HEK293 (cell line): Measurements from ENCODE around the gene LRP1B.

Experiments
- CTCF ChIA-PET: fragments of 350-600 bp; formaldehyde crosslinking; extraction: SDS; loops from one replicate; lab custom pipeline; 2021; ENCODE audit warnings: antibody characterized with exemption; lab: Yijun Ruan, JAX
- POLR2A ChIA-PET: fragments of 300-600 bp; formaldehyde crosslinking; extraction: SDS; loops from one replicate; lab custom pipeline; 2020; ENCODE audit warnings: antibody characterized with exemption, inconsistent platforms; lab: Yijun Ruan, JAX
- H3K27ac ChIP-seq: fragments of 200-500 bp; sonication (Bioruptor generic); 2 replicates; pipeline ENCODE4 v1.5.1; 2014; ENCODE audit warnings: low read depth, low read length, control low read depth, inconsistent platforms; ENCODE audit errors: extremely low read depth
- H3K36me3 ChIP-seq, 2 experiments: fragments of 200-500 bp in 1 of 2; sonication (Bioruptor generic) in 1 of 2; 1 replicate in 1 of 2; 2 replicates in 1 of 2; pipeline ENCODE4 v1.5.1; 2014 to 2017; ENCODE audit warnings: inconsistent platforms in 2 of 2, low read length in 2 of 2; ENCODE audit not compliant: control insufficient read depth in 2 of 2, insufficient read depth in 1 of 2
- H3K4me1 ChIP-seq: fragments of 200-500 bp; sonication (Bioruptor generic); 2 replicates; pipeline ENCODE4 v1.5.1; 2014; ENCODE audit warnings: mild to moderate bottlenecking, low read length, inconsistent platforms; ENCODE audit not compliant: control insufficient read depth, insufficient read depth
- H3K4me3 ChIP-seq: 2 replicates; pipeline ENCODE4 v1.5.1; 2011; ENCODE audit warnings: low read depth, mild to moderate bottlenecking, control low read depth, low read length, moderate library complexity
- H3K9me3 ChIP-seq: fragments of 200-500 bp; sonication (Bioruptor generic); 2 replicates; pipeline ENCODE4 v1.5.1; 2014; ENCODE audit warnings: low read depth, low read length, inconsistent platforms; ENCODE audit not compliant: control insufficient read depth, insufficient read depth
- KLF7 ChIP-seq: fragments of 450-650 bp; formaldehyde crosslinking; IDR thresholded peaks from 2 replicates; pipeline ENCODE4 v1.5.1; 2016; ENCODE audit warnings: missing biosample characterization, missing genetic modification characterization, borderline replicate concordance
- PRDM1 ChIP-seq: fragments of 450-650 bp; formaldehyde crosslinking; IDR thresholded peaks from 2 replicates; pipeline ENCODE4; 2016; ENCODE audit warnings: missing biosample characterization, missing genetic modification characterization
- PRDM6 ChIP-seq: fragments of 450-650 bp; formaldehyde crosslinking; IDR thresholded peaks from 2 replicates; pipeline ENCODE4 v1.5.1; 2017; ENCODE audit warnings: missing biosample characterization, missing genetic modification characterization
- SCRT2 ChIP-seq: fragments of 450-650 bp; formaldehyde crosslinking; IDR thresholded peaks from 2 replicates; pipeline ENCODE4 v1.5.1; 2016; ENCODE audit warnings: missing biosample characterization, missing genetic modification characterization
- SP7 ChIP-seq: fragments of 450-650 bp; formaldehyde crosslinking; IDR thresholded peaks from 2 replicates; pipeline ENCODE4 v1.5.1; 2016; ENCODE audit warnings: missing biosample characterization, missing genetic modification characterization
- ZBTB11 ChIP-seq: fragments of 450-650 bp; formaldehyde crosslinking; conservative IDR thresholded peaks from 2 replicates; pipeline ENCODE4 v1.5.1; 2016; ENCODE audit warnings: low read depth, missing biosample characterization, missing genetic modification characterization
- ZNF10 ChIP-seq: fragments of 450-650 bp; formaldehyde crosslinking; IDR thresholded peaks from 2 replicates; pipeline ENCODE4 v1.5.1; 2017; ENCODE audit warnings: missing biosample characterization, missing genetic modification characterization
- ZNF16 ChIP-seq: fragments of 450-650 bp; formaldehyde crosslinking; IDR thresholded peaks from 2 replicates; pipeline ENCODE4 v1.5.1; 2016; ENCODE audit warnings: low read depth, missing biosample characterization, missing genetic modification characterization
- ZNF324 ChIP-seq: fragments of 450-650 bp; formaldehyde crosslinking; IDR thresholded peaks from 2 replicates; pipeline ENCODE4 v1.5.1; 2016; ENCODE audit warnings: missing biosample characterization, missing genetic modification characterization
- ZNF426 ChIP-seq: fragments of 450-650 bp; formaldehyde crosslinking; IDR thresholded peaks from 2 replicates; pipeline ENCODE4 v1.5.1; 2017; ENCODE audit warnings: missing biosample characterization, missing genetic modification characterization, mild to moderate bottlenecking, inconsistent platforms, moderate library complexity
- ZNF48 ChIP-seq: fragments of 450-650 bp; formaldehyde crosslinking; IDR thresholded peaks from 2 replicates; pipeline ENCODE4 v1.5.1; 2016; ENCODE audit warnings: missing biosample characterization, missing genetic modification characterization
- ZNF510 ChIP-seq: fragments of 450-650 bp; formaldehyde crosslinking; IDR thresholded peaks from 2 replicates; pipeline ENCODE4 v1.5.1; 2018; ENCODE audit warnings: mild to moderate bottlenecking, missing genetic modification characterization, missing biosample characterization; ENCODE audit not compliant: insufficient replicate concordance
- ZNF518A ChIP-seq: fragments of 450-650 bp; formaldehyde crosslinking; conservative IDR thresholded peaks from 2 replicates; pipeline ENCODE4 v1.5.1; 2016; ENCODE audit warnings: low read depth, missing biosample characterization, missing genetic modification characterization
- ZNF585B ChIP-seq: fragments of 450-650 bp; formaldehyde crosslinking; IDR thresholded peaks from 2 replicates; pipeline ENCODE4 v1.5.1; 2016; ENCODE audit warnings: missing biosample characterization, missing genetic modification characterization
- ZNF623 ChIP-seq: fragments of 450-650 bp; formaldehyde crosslinking; IDR thresholded peaks from 2 replicates; pipeline ENCODE4 v1.5.1; 2016; ENCODE audit warnings: missing biosample characterization, missing genetic modification characterization
- ZNF624 ChIP-seq: fragments of 450-650 bp; formaldehyde crosslinking; IDR thresholded peaks from 2 replicates; pipeline ENCODE4 v1.5.1; 2017; ENCODE audit warnings: missing biosample characterization, missing genetic modification characterization
- ZNF658 ChIP-seq: fragments of 450-650 bp; formaldehyde crosslinking; IDR thresholded peaks from 2 replicates; pipeline ENCODE4; 2016; ENCODE audit warnings: missing biosample characterization, missing genetic modification characterization
- ZNF747 ChIP-seq: fragments of 450-650 bp; formaldehyde crosslinking; IDR thresholded peaks from 2 replicates; pipeline ENCODE4 v1.5.1; 2016; ENCODE audit warnings: missing biosample characterization, missing genetic modification characterization
- TF ChIP-seq, protein P1 (sequence below): fragments of 450-650 bp; formaldehyde crosslinking; IDR thresholded peaks from 2 replicates; pipeline ENCODE4 v1.5.1; 2016; ENCODE audit warnings: missing biosample characterization, missing genetic modification characterization
- TF ChIP-seq, protein P2 (sequence below): fragments of 450-650 bp; formaldehyde crosslinking; IDR thresholded peaks from 2 replicates; pipeline ENCODE4 v1.5.1; 2017; ENCODE audit warnings: missing biosample characterization, missing genetic modification characterization

LRP1B gene

GRCh38 chr2:141928476-141928875, 202.3 kb downstream of the LRP1B start (continued):
- TF ChIP-seq ZNF658 (tag by site-specific recombination) (no peak), PRDM1 (tag by site-specific recombination) (no peak), ZNF518A (no peak), ZNF747 (tag by site-specific recombination) (no peak)

- no peaks in the 10 kb centered on the region for H3K9me3 ChIP-seq
- no peak overlapping the region for H3K4me3 ChIP-seq
- 0 out of 2 replicates have a peak, but pooled peaks cover 2% of the 10 kb centered on the region for H3K4me1 ChIP-seq
- no peaks in the 10 kb centered on the region for H3K36me3 ChIP-seq
- ChIA-PET CTCF (interaction anchor here (0.7 kb wide), 1 partner anchor 16 kb away, joined by 3 read pairs; no protein-coding TSS in a partner anchor), POLR2A (no interaction called here)
- no peak overlapping the region for H3K27ac ChIP-seq
- TF ChIP-seq ZNF426 (tag by site-specific recombination): no peak
- TF ChIP-seq ZNF16 (tag by site-specific recombination): no peak
- TF ChIP-seq ZNF747 (tag by site-specific recombination): no peak
- TF ChIP-seq ZNF510 (tag by site-specific recombination): no peak
- no peak for TF ChIP-seq PRDM6 (tag by site-specific recombination)
- no peak for TF ChIP-seq ZNF48 (tag by site-specific recombination)
- no peak for TF ChIP-seq SP7 (tag by site-specific recombination)
- TF ChIP-seq KLF7 (tag by site-specific recombination): no peak
- no peak for TF ChIP-seq ZBTB11 (tag by site-specific recombination)
- TF ChIP-seq, protein P1, sequence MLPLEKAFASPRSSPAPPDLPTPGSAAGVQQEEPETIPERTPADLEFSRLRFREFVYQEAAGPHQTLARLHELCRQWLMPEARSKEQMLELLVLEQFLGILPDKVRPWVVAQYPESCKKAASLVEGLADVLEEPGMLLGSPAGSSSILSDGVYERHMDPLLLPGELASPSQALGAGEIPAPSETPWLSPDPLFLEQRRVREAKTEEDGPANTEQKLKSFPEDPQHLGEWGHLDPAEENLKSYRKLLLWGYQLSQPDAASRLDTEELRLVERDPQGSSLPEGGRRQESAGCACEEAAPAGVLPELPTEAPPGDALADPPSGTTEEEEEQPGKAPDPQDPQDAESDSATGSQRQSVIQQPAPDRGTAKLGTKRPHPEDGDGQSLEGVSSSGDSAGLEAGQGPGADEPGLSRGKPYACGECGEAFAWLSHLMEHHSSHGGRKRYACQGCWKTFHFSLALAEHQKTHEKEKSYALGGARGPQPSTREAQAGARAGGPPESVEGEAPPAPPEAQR: no peak
- no peak for TF ChIP-seq ZNF623 (tag by site-specific recombination)
- TF ChIP-seq ZNF624 (tag by site-specific recombination): no peak
- no peak for TF ChIP-seq ZNF324 (tag by site-specific recombination)
- TF ChIP-seq, protein P2, sequence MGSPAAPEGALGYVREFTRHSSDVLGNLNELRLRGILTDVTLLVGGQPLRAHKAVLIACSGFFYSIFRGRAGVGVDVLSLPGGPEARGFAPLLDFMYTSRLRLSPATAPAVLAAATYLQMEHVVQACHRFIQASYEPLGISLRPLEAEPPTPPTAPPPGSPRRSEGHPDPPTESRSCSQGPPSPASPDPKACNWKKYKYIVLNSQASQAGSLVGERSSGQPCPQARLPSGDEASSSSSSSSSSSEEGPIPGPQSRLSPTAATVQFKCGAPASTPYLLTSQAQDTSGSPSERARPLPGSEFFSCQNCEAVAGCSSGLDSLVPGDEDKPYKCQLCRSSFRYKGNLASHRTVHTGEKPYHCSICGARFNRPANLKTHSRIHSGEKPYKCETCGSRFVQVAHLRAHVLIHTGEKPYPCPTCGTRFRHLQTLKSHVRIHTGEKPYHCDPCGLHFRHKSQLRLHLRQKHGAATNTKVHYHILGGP (tag by site-specific recombination): no peak
- TF ChIP-seq ZNF585B (tag by site-specific recombination): no peak
- TF ChIP-seq SCRT2: no peak
- TF ChIP-seq ZNF10 (tag by site-specific recombination): no peak
These were observed 203.3 kb downstream of the LRP1B start for GRCh38 chr2:141927536-141927935.
